B cell (primary cell): ENCODE data around the gene GPR35.

Experiments used
- CTCF ChIP-seq: fragments of 200-600 bp; IDR thresholded peaks from one replicate; pipeline ENCODE4 v1.8.0; 2022; ENCODE audit warnings: antibody characterized with exemption, mild to moderate bottlenecking
- EZH2 ChIP-seq: IDR thresholded peaks from 2 replicates; pipeline ENCODE4 v1.6.1; 2012; ENCODE audit warnings: borderline replicate concordance, low read depth, mild to moderate bottlenecking, moderate library complexity, low read length; ENCODE audit not compliant: insufficient read depth, poor library complexity, severe bottlenecking

GRCh38 chr2:240624011-240624949 is 1.0 kb upstream of the GPR35 start:
- TF ChIP-seq CTCF (no peak), EZH2 (no peak)
